Glomerular visceral epithelial cell (primary cell): ENCODE measurements around the gene ZMIZ1.
A peak's percentile ranks its signal among the peaks of the same experiment; 100 is the strongest.
"Not testable (repeated sequence)": the region's sequence is repeated elsewhere in the genome, so short reads cannot be mapped to it uniquely, and the experiment has no call there.

Experiments
- DNase-seq: peaks from one replicate; pipeline ENCODE4 v3.0.0-alpha.2; 2016; ENCODE audit errors: extremely low spot score

Gene ZMIZ1

GRCh38 chr10:79324032-79324695 lies 255.4 kb downstream of the ZMIZ1 start:
- no peak for DNase-seq

- DNase-seq = no peak
Observed at GRCh38 chr10:79326361-79327089, 257.8 kb downstream of the ZMIZ1 start.

- no peak for DNase-seq
Observed at GRCh38 chr10:79327090-79327457, 258.3 kb downstream of the ZMIZ1 start.

GRCh38 chr10:79328147-79328701 lies 259.5 kb downstream of the ZMIZ1 start:
- no peak for DNase-seq

DNA sequence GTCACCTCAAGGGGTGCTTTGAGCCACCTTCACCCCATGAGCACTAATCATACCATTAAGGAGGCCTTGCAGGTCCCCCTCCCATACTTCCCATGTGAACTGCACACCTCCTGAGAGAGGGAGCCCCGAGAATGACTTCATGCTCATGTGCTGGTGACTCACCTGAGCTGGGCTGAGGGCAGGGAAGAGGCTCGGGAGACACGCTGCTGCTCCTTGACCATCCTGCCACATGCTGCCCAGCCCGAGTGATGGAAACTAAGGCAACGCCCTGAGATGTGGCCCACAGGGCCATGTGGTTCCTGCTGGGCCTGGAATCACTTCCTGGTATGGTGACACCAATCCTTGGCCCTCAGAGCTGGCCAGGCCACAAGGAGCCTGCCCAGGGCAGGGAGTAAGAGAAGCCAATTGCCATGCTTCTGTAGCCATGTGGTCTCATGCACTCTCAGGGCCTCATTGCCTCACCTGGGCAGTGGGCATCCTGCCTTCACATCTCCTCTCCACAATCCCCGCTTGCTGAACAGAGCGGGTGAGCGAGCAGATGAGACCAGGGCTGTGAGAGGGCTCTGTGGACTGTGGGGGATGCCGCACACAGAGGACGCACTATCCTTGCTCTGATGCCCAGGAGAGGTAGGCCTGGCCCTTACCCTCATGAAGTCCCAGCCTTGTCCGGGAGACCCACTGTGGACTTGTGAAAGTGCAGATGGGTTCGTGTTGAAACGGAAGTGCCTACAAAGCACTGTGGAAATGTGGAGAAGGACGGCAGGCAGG lies 260.2 kb downstream of the ZMIZ1 start:
- peak; percentile 79 for DNase-seq

GRCh38 chr10:79329529-79329928 lies 260.8 kb downstream of the ZMIZ1 start:
- DNase-seq = peak; percentile 32

DNA sequence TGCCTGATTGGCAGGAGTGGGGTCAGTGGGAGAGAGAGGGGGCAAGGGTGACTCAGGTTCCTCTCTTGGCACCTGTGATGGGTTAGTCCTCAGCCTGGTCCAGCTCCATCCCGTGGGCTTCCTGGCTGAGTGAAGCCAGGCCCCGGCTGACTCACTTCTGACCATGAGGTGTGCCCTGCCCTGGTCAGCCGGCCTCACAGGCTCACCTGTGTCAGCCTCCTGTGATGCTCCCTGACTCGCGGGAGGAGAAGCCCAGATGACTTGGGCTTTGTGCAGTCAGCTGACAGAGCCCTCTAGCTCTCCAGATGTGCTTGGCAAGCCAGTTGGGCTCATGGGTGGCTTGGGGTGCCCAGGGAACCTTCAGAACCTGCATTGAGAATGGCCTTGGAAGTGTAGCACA lies 262.5 kb downstream of the ZMIZ1 start:
- DNase-seq = peak; percentile 57

DNA sequence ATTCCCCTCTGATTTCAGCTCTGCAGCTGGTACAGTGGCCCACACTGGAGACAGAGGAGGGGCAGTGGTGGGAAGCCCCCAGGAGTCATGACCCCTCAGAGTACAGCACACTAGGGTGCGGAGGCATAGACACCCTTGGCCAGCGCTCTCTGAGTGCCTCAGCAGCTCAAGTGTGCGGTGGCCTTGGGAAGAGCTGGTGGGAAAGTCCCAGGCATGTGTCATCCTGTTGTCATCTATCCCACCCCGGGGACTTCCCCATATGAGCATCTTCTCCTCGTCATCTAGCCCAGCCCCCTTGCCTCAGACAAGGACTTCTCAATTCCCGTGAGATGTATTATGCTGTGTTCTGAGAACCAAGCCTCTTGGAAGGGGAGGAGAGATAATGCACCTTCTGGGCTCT lies 262.9 kb downstream of the ZMIZ1 start:
- peak; percentile 95 for DNase-seq

GRCh38 chr10:79332610-79333315 lies 264.0 kb downstream of the ZMIZ1 start:
- not testable (repeated sequence) for DNase-seq

DNA sequence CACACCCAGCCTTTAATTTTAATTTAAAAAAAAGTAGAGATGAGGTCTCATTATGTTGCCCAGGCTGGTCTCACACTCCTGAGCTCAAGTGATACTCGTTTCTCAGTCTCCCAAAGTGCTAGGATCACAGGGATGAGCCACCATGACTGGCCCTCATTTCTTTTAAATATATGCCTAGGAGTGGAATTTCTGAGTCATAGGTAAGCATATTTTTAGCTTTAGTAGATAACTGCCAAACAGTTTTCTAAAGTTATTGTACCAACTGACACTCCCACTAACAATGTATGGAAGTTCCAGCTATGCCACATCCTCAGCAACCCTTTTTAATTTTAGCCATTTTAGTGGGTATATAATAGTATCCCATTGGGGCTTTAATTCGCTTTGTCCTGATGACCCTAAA lies 264.7 kb downstream of the ZMIZ1 start:
- peak; percentile 51 for DNase-seq

DNA sequence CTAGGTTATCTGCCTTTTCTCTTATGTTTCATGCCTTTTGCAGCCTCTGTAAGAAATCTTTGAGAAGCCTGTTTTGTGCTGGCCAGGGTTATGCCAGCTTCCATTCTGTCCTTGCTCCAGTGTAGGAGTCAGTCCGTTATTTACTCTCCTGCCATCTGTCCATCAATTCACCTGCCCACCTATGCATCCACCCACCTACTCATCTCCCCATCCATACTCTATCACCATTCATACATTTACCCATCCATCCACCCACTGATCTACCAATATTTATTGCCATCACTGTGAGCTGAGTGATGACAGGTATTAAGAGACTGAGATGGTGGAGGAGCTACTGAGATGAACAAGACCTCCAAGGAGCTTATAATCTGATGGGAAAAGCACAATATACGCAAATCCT lies 265.8 kb downstream of the ZMIZ1 start:
- DNase-seq = no peak

- DNase-seq = no peak
Observed at GRCh38 chr10:79335094-79335469, 266.3 kb downstream of the ZMIZ1 start.

GRCh38 chr10:79335470-79336235 lies 266.9 kb downstream of the ZMIZ1 start:
- DNase-seq = no peak

- no peak for DNase-seq
Observed at GRCh38 chr10:79336276-79336675, 267.5 kb downstream of the ZMIZ1 start.

- no peak for DNase-seq
Observed at GRCh38 chr10:79336739-79337138, 268.0 kb downstream of the ZMIZ1 start.

DNA sequence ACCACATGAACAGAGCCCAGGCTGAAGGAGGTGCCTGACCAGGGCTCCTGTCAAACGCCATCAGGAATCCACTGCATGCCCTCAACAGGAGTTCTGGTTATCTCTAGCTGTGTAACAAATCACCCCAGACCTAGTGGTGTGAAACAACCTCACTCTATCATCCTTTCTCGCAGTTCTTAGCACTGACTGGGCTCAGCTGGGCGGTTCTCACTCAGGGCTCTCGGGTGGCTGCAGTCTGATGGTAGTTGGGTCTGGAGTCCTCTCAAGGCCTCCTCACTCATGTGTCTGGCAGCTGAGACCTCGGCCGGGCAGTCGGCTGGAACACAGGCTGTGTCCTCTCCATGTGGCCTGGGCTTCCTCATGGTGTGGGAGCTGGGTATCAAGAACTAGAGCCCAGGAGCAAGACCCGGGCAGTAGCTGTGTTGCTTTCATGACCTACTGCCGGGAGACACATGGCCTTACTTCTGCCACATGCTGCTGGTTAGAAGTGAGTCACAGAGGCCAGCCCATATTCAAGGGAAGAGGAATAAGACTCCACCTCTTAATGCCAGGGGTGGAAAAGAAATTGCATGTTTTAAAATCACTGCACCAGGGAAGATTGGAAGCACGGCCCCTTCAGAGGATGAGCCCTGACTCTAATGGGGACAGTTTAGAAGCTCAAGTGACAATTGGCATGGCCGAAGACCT lies 269.2 kb downstream of the ZMIZ1 start:
- not testable (repeated sequence) for DNase-seq

DNA sequence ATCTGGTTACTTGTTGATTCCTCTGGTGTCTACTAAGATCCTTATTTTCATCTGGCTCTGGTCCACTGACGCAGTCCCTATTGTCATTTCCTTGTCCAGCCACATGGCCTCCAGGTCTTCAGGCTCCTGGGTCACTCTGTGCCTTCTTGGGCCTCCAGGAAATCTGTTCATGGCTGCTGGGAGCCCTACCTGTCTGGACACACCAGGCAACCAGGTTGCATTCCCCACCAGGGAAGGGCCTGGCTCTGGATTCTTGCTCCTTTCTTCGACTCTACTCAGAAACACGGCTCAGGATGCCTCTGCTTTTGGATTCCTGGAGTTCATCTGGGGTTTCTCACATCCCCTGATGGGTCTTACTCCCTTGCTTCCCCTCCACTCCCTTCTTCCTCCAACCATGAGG lies 270.5 kb downstream of the ZMIZ1 start:
- DNase-seq = no peak

DNA sequence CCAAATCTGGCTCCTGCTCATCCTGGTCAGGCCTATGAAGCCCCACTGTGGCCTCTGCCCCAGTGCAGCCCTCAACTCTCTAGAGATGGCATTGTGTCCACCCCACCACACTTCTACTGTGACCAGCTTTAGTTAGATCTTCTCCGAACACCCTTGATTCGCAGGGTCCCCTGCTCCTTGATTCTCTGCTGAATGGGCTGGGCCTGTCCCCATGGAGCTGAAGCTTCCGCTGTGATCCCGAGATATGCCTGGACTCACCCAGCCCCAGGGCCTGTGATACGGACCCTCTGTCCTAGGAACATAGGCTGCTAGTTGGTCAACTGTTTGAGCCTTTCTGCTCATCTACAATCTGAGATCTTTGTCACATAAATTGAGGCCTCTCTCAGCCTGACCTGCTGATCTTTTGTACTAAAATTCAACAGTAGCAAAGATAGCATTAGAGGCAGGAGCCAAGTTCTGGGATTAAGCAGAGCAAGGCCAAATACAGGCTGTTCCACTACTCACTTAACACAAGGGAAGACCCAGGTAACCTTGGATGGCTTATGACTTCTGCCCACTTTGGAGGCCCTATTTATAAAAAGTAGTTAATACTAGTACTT lies 272.0 kb downstream of the ZMIZ1 start:
- no peak for DNase-seq

- no peak for DNase-seq
Observed at GRCh38 chr10:79342295-79342761, 273.6 kb downstream of the ZMIZ1 start.
